ENCODE data around the gene WDR62.

DNA sequence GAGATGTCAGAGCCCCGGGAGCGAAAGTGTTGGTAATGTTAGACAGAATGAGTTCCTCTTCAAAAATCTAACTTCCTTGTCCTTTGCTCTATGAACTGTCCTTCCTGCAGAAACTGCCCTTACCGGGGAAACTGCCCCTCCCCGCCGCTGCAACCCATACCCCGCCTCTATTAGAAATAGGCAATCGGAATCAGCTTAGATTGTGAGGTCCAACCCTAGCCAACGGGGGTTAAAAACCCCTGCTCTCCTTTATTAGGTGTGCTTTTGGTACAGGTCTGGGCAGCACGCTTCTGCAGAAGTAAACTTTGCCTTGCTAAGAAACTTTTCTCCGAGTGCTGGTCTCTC, 73.7 kb downstream of the WDR62 start:
- no peak for TF ChIP-seq POLR2AphosphoS5 (IDR thresholded peaks at IDR 0.05)
- no peak for TF ChIP-seq POLR2A (IDR thresholded peaks at IDR 0.05)
- TF ChIP-seq, protein P1, sequence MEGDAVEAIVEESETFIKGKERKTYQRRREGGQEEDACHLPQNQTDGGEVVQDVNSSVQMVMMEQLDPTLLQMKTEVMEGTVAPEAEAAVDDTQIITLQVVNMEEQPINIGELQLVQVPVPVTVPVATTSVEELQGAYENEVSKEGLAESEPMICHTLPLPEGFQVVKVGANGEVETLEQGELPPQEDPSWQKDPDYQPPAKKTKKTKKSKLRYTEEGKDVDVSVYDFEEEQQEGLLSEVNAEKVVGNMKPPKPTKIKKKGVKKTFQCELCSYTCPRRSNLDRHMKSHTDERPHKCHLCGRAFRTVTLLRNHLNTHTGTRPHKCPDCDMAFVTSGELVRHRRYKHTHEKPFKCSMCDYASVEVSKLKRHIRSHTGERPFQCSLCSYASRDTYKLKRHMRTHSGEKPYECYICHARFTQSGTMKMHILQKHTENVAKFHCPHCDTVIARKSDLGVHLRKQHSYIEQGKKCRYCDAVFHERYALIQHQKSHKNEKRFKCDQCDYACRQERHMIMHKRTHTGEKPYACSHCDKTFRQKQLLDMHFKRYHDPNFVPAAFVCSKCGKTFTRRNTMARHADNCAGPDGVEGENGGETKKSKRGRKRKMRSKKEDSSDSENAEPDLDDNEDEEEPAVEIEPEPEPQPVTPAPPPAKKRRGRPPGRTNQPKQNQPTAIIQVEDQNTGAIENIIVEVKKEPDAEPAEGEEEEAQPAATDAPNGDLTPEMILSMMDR (IDR thresholded peaks at IDR 0.05): no peak
